ENCODE data around the gene SDS. TPM values are rescaled to one million over a fixed set of nuclear protein-coding genes. Genes with fewer than 3 reads are reported as not detected.

The SDS gene
- total and polyA plus RNA-seq, 4 donors: 0.65 to 433 (median 77.9) TPM

- H3K36me3 ChIP-seq (ENCODE audit: control insufficient read depth in 4 of 4, insufficient read depth in 3 of 4, low read depth in 1 of 4, low read length in 3 of 4): peaks cover 0 to 24% (median 9%) of the 10 kb centered on the region in 4 donors
- TF ChIP-seq ZBTB33 (IDR thresholded peaks at IDR 0.05) (no peak), RXRA (IDR thresholded peaks at IDR 0.05) (no peak), HNF4G (IDR thresholded peaks at IDR 0.05) (no peak), FOXA1 (IDR thresholded peaks at IDR 0.05) (no peak)
- H3K27me3 ChIP-seq (ENCODE audit: control insufficient read depth in 4 of 4, insufficient read depth in 4 of 4, low read length in 3 of 4): no peaks in the 10 kb centered on the region
- 94% methylated on average over 14 of the region's 14 CpGs for WGBS
- H3K9ac ChIP-seq (ENCODE audit: low read depth in 1 of 2, low read length in 2 of 2): no peak overlapping the region
- H3K27ac ChIP-seq (ENCODE audit: low read depth in 1 of 2, low read length in 2 of 2): no peak overlapping the region
- H3K4me1 ChIP-seq (ENCODE audit: control insufficient read depth in 4 of 4, insufficient read depth in 4 of 4, low read length in 3 of 4): peaks cover 0 to 2% (median 0%) of the 10 kb centered on the region in 4 donors
- no peak for DNase-seq (ENCODE audit: low spot score)
- no peaks in the 10 kb centered on the region for H3K9me3 ChIP-seq (ENCODE audit: control insufficient read depth in 4 of 4, low read length in 3 of 4)
- H3K4me3 ChIP-seq (ENCODE audit: low read depth in 1 of 3, low read length in 3 of 3): no peak overlapping the region
Observed at GRCh38 chr12:113384778-113385177, 18.9 kb downstream of the SDS start.

- Histone ChIP-seq H3K36me3 (ENCODE audit: control insufficient read depth in 4 of 4, insufficient read depth in 3 of 4, low read depth in 1 of 4, low read length in 3 of 4) (peaks cover 0 to 14% (median 10%) of the 10 kb centered on the region in 4 donors), H3K4me1 (ENCODE audit: control insufficient read depth in 4 of 4, insufficient read depth in 4 of 4, low read length in 3 of 4) (peaks cover 0 to 2% (median 0%) of the 10 kb centered on the region in 4 donors), H3K4me3 (ENCODE audit: low read depth in 1 of 3, low read length in 3 of 3) (no peak overlapping the region), H3K9me3 (ENCODE audit: control insufficient read depth in 4 of 4, low read length in 3 of 4) (no peaks in the 10 kb centered on the region), H3K9ac (ENCODE audit: low read depth in 1 of 2, low read length in 2 of 2) (no peak overlapping the region), H3K27me3 (ENCODE audit: control insufficient read depth in 4 of 4, insufficient read depth in 4 of 4, low read length in 3 of 4) (no peaks in the 10 kb centered on the region), H3K27ac (ENCODE audit: low read depth in 1 of 2, low read length in 2 of 2) (no peak overlapping the region)
- DNase-seq (ENCODE audit: low spot score): no peak
- TF ChIP-seq ATF3 (IDR thresholded peaks at IDR 0.05): no peak
- TF ChIP-seq CTCF (IDR thresholded peaks at IDR 0.05; ENCODE audit: low read depth, low read length, missing input control): no peak
- no peak for TF ChIP-seq REST (IDR thresholded peaks at IDR 0.05)
- no peak for TF ChIP-seq YY1 (IDR thresholded peaks at IDR 0.05)
- no peak for TF ChIP-seq FOXA2 (IDR thresholded peaks at IDR 0.05)
- WGBS: 98% methylated on average over 4 of the region's 4 CpGs
Observed at GRCh38 chr12:113382206-113382605, 21.5 kb downstream of the SDS start.

GRCh38 chr12:113381220-113381619, 22.5 kb downstream of the SDS start:
- Histone ChIP-seq H3K27me3 (ENCODE audit: control insufficient read depth in 4 of 4, insufficient read depth in 4 of 4, low read length in 3 of 4) (no peaks in the 10 kb centered on the region), H3K27ac (ENCODE audit: low read depth in 1 of 2, low read length in 2 of 2) (no peak overlapping the region), H3K9ac (ENCODE audit: low read depth in 1 of 2, low read length in 2 of 2) (no peak overlapping the region), H3K9me3 (ENCODE audit: control insufficient read depth in 4 of 4, low read length in 3 of 4) (no peaks in the 10 kb centered on the region), H3K36me3 (ENCODE audit: control insufficient read depth in 4 of 4, insufficient read depth in 3 of 4, low read depth in 1 of 4, low read length in 3 of 4) (peaks cover 0 to 16% (median 12%) of the 10 kb centered on the region in 4 donors), H3K4me1 (ENCODE audit: control insufficient read depth in 4 of 4, insufficient read depth in 4 of 4, low read length in 3 of 4) (peaks cover 0 to 2% (median 0%) of the 10 kb centered on the region in 4 donors), H3K4me3 (ENCODE audit: low read depth in 1 of 3, low read length in 3 of 3) (no peak overlapping the region)
- DNase-seq (ENCODE audit: low spot score): no peak
- TF ChIP-seq HNF4G (IDR thresholded peaks at IDR 0.05) (no peak), FOXA2 (IDR thresholded peaks at IDR 0.05) (no peak), RAD21 (IDR thresholded peaks at IDR 0.05) (no peak), TAF1 (conservative IDR thresholded peaks at IDR 0.05) (no peak), FOXA1 (IDR thresholded peaks at IDR 0.05) (no peak), RXRA (IDR thresholded peaks at IDR 0.05) (no peak), HNF4A (conservative IDR thresholded peaks at IDR 0.05) (no peak), YY1 (IDR thresholded peaks at IDR 0.05) (no peak), SP1 (IDR thresholded peaks at IDR 0.05) (no peak), GABPA (IDR thresholded peaks at IDR 0.05 in 1 of 2, conservative IDR thresholded peaks at IDR 0.05 in 1 of 2) (no peak), JUND (IDR thresholded peaks at IDR 0.05) (no peak)
- 67% methylated on average over 11 of the region's 11 CpGs for WGBS
